GM10248 (cell line): Measurements from ENCODE around the gene SGCA.

Experiments used
- CTCF ChIA-PET: fragments of 300-600 bp; sonication (Branson Sonifier 250); formaldehyde crosslinking; extraction: SDS; loops from one replicate; lab custom pipeline; 2021; ENCODE audit warnings: antibody characterized with exemption; lab: Yijun Ruan, JAX
- POLR2A ChIA-PET: fragments of 350-650 bp; sonication (Branson Sonifier 250); formaldehyde crosslinking; extraction: SDS; loops from one replicate; lab custom pipeline; 2020; ENCODE audit warnings: antibody characterized with exemption; lab: Yijun Ruan, JAX
- DNase-seq: peaks from one replicate; pipeline ENCODE4 v3.0.0; 2012; ENCODE audit errors: extremely low spot score
- CTCF ChIP-seq: IDR thresholded peaks from 2 replicates; pipeline ENCODE4 v1.5.1; 2012; ENCODE audit warnings: mild to moderate bottlenecking, low read depth; ENCODE audit errors: extremely low read depth, missing control alignments, control extremely low read depth

The SGCA gene

GRCh38 chr17:50194140-50194933 is 28.5 kb downstream of the SGCA start:
- no peak for DNase-seq

GRCh38 chr17:50194934-50195865 is 29.4 kb downstream of the SGCA start:
- ChIA-PET POLR2A (no interaction called here), CTCF (interaction anchor here (0.8 to 4.7 kb wide), 10 partner anchors 8 to 202 kb away, joined by 3 to 107 read pairs (median 12); partner anchors contain the start of genes LRRC59, PDK2, SGCA and TMEM92)
- no peak for DNase-seq
- no peak for TF ChIP-seq CTCF

More at GRCh38 chr17:50194140-50194933, 28.5 kb downstream of the SGCA start:
- ChIA-PET POLR2A (no interaction called here), CTCF (interaction anchor here (0.9 to 4.7 kb wide), 4 partner anchors 16 to 203 kb away, joined by 3 to 107 read pairs (median 18); partner anchors contain the start of genes LRRC59 and TMEM92)
- TF ChIP-seq CTCF = no peak

- POLR2A ChIA-PET = no interaction called here
- no peak for DNase-seq
- TF ChIP-seq CTCF = no peak
- CTCF ChIA-PET = interaction anchor here (0.8 to 4.7 kb wide), 14 partner anchors 8 to 199 kb away, joined by 3 to 107 read pairs (median 6); partner anchors contain the start of genes PDK2, SGCA and TMEM92
Measured at GRCh38 chr17:50196036-50196435, 30.2 kb downstream of the SGCA start.

GRCh38 chr17:50196826-50197225 is 31.0 kb downstream of the SGCA start:
- no peak for TF ChIP-seq CTCF
- DNase-seq = no peak
- CTCF ChIA-PET = interaction anchor here (0.8 to 4.7 kb wide), 27 partner anchors 9 to 200 kb away, joined by 3 to 107 read pairs (median 4); partner anchors contain the start of genes PDK2, SGCA and TMEM92
- POLR2A ChIA-PET = interaction anchor here (0.5 kb wide), 1 partner anchor 101 kb away, joined by 5 read pairs; no protein-coding TSS in a partner anchor

GRCh38 chr17:50198026-50198669 is 32.3 kb downstream of the SGCA start:
- ChIA-PET POLR2A (interaction anchor here (0.6 kb wide), 1 partner anchor 129 kb away, joined by 5 read pairs; no protein-coding TSS in a partner anchor), CTCF (interaction anchor here (0.6 to 4.7 kb wide), 21 partner anchors 15 to 145 kb away, joined by 3 to 107 read pairs (median 3); partner anchors contain the start of genes PDK2, SGCA and TMEM92)
- peak; percentile 89 for TF ChIP-seq CTCF
- peak; percentile 67 for DNase-seq
